Vagina (tissue), 2 donors: ENCODE data around the gene GTF2B. TPM values are rescaled to one million over a fixed set of nuclear protein-coding genes. Genes with fewer than 3 reads are reported as not detected.
"Not testable (repeated sequence)": the region's sequence is repeated elsewhere in the genome, so short reads cannot be mapped to it uniquely, and the experiment has no call there.

ENCODE experiments used
- DNase-seq, 2 donors: peaks; one replicate each; pipeline ENCODE4 v3.0.0-alpha.2; 2017; ENCODE audit errors: extremely low spot score in 2 of 2
- H3K27ac ChIP-seq: fragments of 200-600 bp; sonication (generic); one replicate; pipeline ENCODE4 v1.5.1; 2019
- H3K27me3 ChIP-seq: fragments of 200-600 bp; sonication (generic); one replicate; pipeline ENCODE4 v1.5.1; 2019
- H3K36me3 ChIP-seq, 2 donors: fragments of 200-600 bp; sonication (generic); one replicate each; pipeline ENCODE4 v1.5.1; 2017 to 2019
- H3K4me1 ChIP-seq: fragments of 200-600 bp; sonication (generic); one replicate; pipeline ENCODE4 v1.5.1; 2019
- H3K4me3 ChIP-seq, 2 donors: fragments of 200-600 bp; sonication (generic); 1 replicate in 1 of 2; 2 replicates in 1 of 2; pipeline ENCODE4 v1.5.1; 2016 to 2019
- H3K9me3 ChIP-seq: fragments of 200-600 bp; sonication (generic); one replicate; pipeline ENCODE4 v1.5.1; 2019
- POLR2A ChIP-seq, 2 donors: fragments of 450-650 bp; IDR thresholded peaks; one replicate each; pipeline ENCODE4 v1.6.1; 2017; ENCODE audit warnings: antibody characterized with exemption in 2 of 2, mild to moderate bottlenecking in 2 of 2, moderate library complexity in 2 of 2
- POLR2AphosphoS5 ChIP-seq, 2 donors: sonication (generic); formaldehyde crosslinking; IDR thresholded peaks; one replicate each; pipeline ENCODE4 v1.9.0; 2017; ENCODE audit warnings: antibody characterized with exemption in 2 of 2, mild to moderate bottlenecking in 2 of 2, low read depth in 1 of 2; ENCODE audit not compliant: insufficient read depth in 1 of 2
- intact Hi-C: fragments of 100-400 bp; cut with DNase I; formaldehyde crosslinking; loops from one replicate; pipeline ENCODE4 v1.15.1; 2023
- total RNA-seq: library from RNA; depleted of rRNA; stranded (reverse); fragments of >200 nt; gene quantifications from one replicate; pipeline ENCODE4 v1.2.3, GENCODE V29; 2016
- TF ChIP-seq, protein P1 (sequence below), 3 experiments: fragments of 450-650 bp in 2 of 3; fragments of 200-600 bp in 1 of 3; sonication (generic) in 1 of 3; IDR thresholded peaks; one replicate each; pipeline ENCODE4 v1.5.1; 2017 to 2019; ENCODE audit warnings: antibody characterized with exemption in 3 of 3, mild to moderate bottlenecking in 2 of 3, moderate library complexity in 2 of 3

GTF2B gene
- 22.8 TPM for total RNA-seq

- peaks cover 0 to 7% of the 10 kb centered on the region in 2 donors for H3K36me3 ChIP-seq
- H3K27ac ChIP-seq: peak within 1 kb of the TSS; percentile 95
- H3K4me3 ChIP-seq: peak within 1 kb of the TSS; percentile 81 to 83
- intact Hi-C loops: no loop called here
- peaks cover 34% of the 10 kb centered on the region for H3K4me1 ChIP-seq
- TF ChIP-seq POLR2AphosphoS5 (IDR thresholded peaks at IDR 0.05; ENCODE audit: insufficient read depth in 1 of 2, low read depth in 1 of 2): peak; percentile 97 to 98
- TF ChIP-seq, protein P1, sequence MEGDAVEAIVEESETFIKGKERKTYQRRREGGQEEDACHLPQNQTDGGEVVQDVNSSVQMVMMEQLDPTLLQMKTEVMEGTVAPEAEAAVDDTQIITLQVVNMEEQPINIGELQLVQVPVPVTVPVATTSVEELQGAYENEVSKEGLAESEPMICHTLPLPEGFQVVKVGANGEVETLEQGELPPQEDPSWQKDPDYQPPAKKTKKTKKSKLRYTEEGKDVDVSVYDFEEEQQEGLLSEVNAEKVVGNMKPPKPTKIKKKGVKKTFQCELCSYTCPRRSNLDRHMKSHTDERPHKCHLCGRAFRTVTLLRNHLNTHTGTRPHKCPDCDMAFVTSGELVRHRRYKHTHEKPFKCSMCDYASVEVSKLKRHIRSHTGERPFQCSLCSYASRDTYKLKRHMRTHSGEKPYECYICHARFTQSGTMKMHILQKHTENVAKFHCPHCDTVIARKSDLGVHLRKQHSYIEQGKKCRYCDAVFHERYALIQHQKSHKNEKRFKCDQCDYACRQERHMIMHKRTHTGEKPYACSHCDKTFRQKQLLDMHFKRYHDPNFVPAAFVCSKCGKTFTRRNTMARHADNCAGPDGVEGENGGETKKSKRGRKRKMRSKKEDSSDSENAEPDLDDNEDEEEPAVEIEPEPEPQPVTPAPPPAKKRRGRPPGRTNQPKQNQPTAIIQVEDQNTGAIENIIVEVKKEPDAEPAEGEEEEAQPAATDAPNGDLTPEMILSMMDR (IDR thresholded peaks at IDR 0.05): no peak
- peak; percentile 5 to 73 for TF ChIP-seq POLR2A (IDR thresholded peaks at IDR 0.05)
- peak in 1 of 2 donors; percentile 97 for DNase-seq
- no peaks in the 10 kb centered on the region for H3K27me3 ChIP-seq
- no peaks in the 10 kb centered on the region for H3K9me3 ChIP-seq
These were observed at the start of gene GTF2B for GRCh38 chr1:88891318-88891950. GTF2B (minus strand) TSS chr1:88891567; CDS start chr1:88891499, 68 bp downstream.

GRCh38 chr1:88938528-88938927, 47.2 kb upstream of the GTF2B start:
- DNase-seq, H3K9me3 ChIP-seq, H3K4me3 ChIP-seq, intact Hi-C loops, H3K4me1 ChIP-seq, H3K27me3 ChIP-seq, H3K27ac ChIP-seq: not testable (repeated sequence)
- peaks cover 0 to 56% of the 10 kb centered on the region in 2 donors for H3K36me3 ChIP-seq

DNA sequence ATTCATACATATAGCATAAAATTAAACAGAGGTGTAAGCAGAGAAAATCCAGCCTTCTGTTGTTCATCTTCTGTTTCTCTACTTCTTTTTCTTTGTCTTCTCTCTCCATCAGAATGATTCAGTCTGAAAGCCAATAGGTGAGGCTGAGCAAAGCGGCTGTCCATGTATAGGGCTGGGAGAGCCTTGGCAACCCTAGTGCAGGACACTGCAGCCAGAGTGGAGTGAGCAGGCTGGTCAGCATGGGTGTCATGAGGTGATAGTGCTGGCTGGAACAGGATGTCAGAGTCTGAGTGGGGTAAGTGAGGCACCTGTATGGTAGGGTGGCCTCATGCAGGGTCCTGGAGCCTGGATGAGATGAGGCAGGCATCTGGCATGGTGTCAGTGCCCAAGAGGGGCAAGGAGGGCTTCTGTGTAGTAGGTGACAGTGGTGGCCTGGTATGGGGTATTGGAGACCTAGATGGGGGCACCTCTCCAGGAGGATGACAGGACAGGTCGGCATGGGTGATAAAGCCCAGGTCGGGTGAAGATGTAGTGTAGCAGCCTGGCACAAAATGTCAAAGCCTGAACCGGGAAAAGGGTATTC, 45.5 kb upstream of the GTF2B start:
- no peak overlapping the region for H3K4me3 ChIP-seq
- no peaks in the 10 kb centered on the region for H3K27me3 ChIP-seq
- H3K27ac ChIP-seq: no peak overlapping the region
- H3K4me1 ChIP-seq: no peaks in the 10 kb centered on the region
- no peak for DNase-seq
- intact Hi-C loops: no loop called here
- TF ChIP-seq POLR2A (IDR thresholded peaks at IDR 0.05): no peak
- no peak for TF ChIP-seq POLR2AphosphoS5 (IDR thresholded peaks at IDR 0.05; ENCODE audit: insufficient read depth in 1 of 2, low read depth in 1 of 2)
- TF ChIP-seq, protein P1 (IDR thresholded peaks at IDR 0.05): no peak
- peaks cover 0 to 55% of the 10 kb centered on the region in 2 donors for H3K36me3 ChIP-seq
- H3K9me3 ChIP-seq: no peaks in the 10 kb centered on the region

GRCh38 chr1:88936223-88936523, 44.8 kb upstream of the GTF2B start:
- no peak overlapping the region for H3K27ac ChIP-seq
- H3K4me1 ChIP-seq: no peaks in the 10 kb centered on the region
- H3K36me3 ChIP-seq: peaks cover 0 to 48% of the 10 kb centered on the region in 2 donors
- TF ChIP-seq POLR2A (IDR thresholded peaks at IDR 0.05) (no peak), POLR2AphosphoS5 (IDR thresholded peaks at IDR 0.05; ENCODE audit: insufficient read depth in 1 of 2, low read depth in 1 of 2) (no peak)
- TF ChIP-seq, protein P1 (IDR thresholded peaks at IDR 0.05): no peak
- H3K9me3 ChIP-seq: no peaks in the 10 kb centered on the region
- H3K4me3 ChIP-seq: no peak overlapping the region
- intact Hi-C loops: no loop called here
- DNase-seq: no peak
- no peaks in the 10 kb centered on the region for H3K27me3 ChIP-seq

DNA sequence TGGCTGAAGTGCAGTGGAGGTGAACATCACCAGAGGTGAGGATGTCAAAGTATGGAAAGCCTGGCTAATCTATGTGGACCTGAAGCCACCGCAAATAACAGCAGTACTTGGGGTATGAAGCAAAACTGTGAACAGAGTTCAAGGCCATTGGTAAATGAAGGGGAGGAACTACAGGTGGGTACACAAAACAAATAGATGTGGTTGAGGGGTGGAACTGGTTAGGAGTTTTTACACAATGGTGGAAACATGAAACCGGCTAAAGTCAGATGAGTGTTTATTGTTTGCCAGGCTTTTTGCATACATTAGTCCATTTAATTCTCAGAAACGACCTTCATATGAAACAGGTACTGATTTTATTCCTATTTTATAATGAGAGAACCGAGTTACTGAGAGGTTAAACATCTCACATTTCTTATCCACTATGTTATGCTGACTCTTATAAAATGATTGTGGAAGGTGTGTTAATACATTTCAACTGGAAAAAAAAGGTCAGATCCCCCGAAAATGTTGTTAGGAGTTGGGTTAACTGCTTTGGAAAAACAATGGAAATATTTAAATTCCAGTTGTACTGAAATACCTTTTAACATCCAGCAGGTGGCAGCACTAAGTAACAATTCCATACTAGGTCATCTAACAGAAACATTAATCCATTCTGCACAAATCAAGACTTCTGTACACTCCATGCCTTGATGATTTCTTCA, 44.3 kb upstream of the GTF2B start:
- H3K27ac ChIP-seq: no peak overlapping the region
- H3K9me3 ChIP-seq: no peaks in the 10 kb centered on the region
- no peaks in the 10 kb centered on the region for H3K27me3 ChIP-seq
- DNase-seq: no peak
- H3K4me3 ChIP-seq: no peak overlapping the region
- no peaks in the 10 kb centered on the region for H3K4me1 ChIP-seq
- peaks cover 0 to 43% of the 10 kb centered on the region in 2 donors for H3K36me3 ChIP-seq
- no peak for TF ChIP-seq POLR2AphosphoS5 (IDR thresholded peaks at IDR 0.05; ENCODE audit: insufficient read depth in 1 of 2, low read depth in 1 of 2)
- TF ChIP-seq, protein P1 (IDR thresholded peaks at IDR 0.05): peak in 2 of 3 experiments; percentile 30 to 52
- intact Hi-C loops: no loop called here

GRCh38 chr1:88930176-88930575, 38.8 kb upstream of the GTF2B start:
- H3K4me1 ChIP-seq, H3K27me3 ChIP-seq, DNase-seq, H3K27ac ChIP-seq, H3K9me3 ChIP-seq, H3K4me3 ChIP-seq, intact Hi-C loops: not testable (repeated sequence)
- H3K36me3 ChIP-seq: peaks cover 0 to 31% of the 10 kb centered on the region in 2 donors
